Measurements from ENCODE around the gene PLS1. TPM values are rescaled to one million over a fixed set of nuclear protein-coding genes. Genes with fewer than 3 reads are reported as not detected.

Gene PLS1
- total and polyA plus RNA-seq, 2 donors from 2014 or later, result 10.7 to 51.4 TPM

GRCh38 chr3:142732066-142732465 is 135.9 kb downstream of the PLS1 start:
- TF ChIP-seq CTCF (IDR thresholded peaks at IDR 0.05; ENCODE audit: borderline replicate concordance, extremely low read depth, insufficient read depth), result no peak
- DNase-seq (no peak), FAIRE-seq (no peak)
- no peaks in the 10 kb centered on the region for H3K9me3 ChIP-seq (ENCODE audit: control insufficient read depth in 2 of 3, insufficient read depth in 1 of 3, low read length in 3 of 3)
- no peaks in the 10 kb centered on the region for H3K36me3 ChIP-seq (ENCODE audit: control insufficient read depth in 2 of 3, insufficient read depth in 3 of 3, low read length in 3 of 3)
- no peaks in the 10 kb centered on the region for H3K4me1 ChIP-seq (ENCODE audit: control insufficient read depth in 2 of 3, insufficient read depth in 2 of 3, low read depth in 1 of 3, low read length in 3 of 3)
- intact Hi-C loops (cut with DNase I), result no loop called here
- H3K27ac ChIP-seq (ENCODE audit: low read depth in 2 of 2, low read length in 2 of 2), result no peak overlapping the region
- H3K27me3 ChIP-seq (ENCODE audit: control insufficient read depth, insufficient read depth, low read length), result no peaks in the 10 kb centered on the region
- no peak overlapping the region for H3K4me3 ChIP-seq (ENCODE audit: low read length in 3 of 3)
- H3K9ac ChIP-seq (ENCODE audit: low read length in 3 of 3), result no peak overlapping the region

GRCh38 chr3:142734834-142735233 is 138.6 kb downstream of the PLS1 start:
- Histone ChIP-seq H3K9me3 (ENCODE audit: control insufficient read depth in 2 of 3, insufficient read depth in 1 of 3, low read length in 3 of 3) (no peaks in the 10 kb centered on the region), H3K4me3 (ENCODE audit: low read length in 3 of 3) (no peak overlapping the region), H3K36me3 (ENCODE audit: control insufficient read depth in 2 of 3, insufficient read depth in 3 of 3, low read length in 3 of 3) (no peaks in the 10 kb centered on the region), H3K27me3 (ENCODE audit: control insufficient read depth, insufficient read depth, low read length) (no peaks in the 10 kb centered on the region), H3K9ac (ENCODE audit: low read length in 3 of 3) (no peak overlapping the region), H3K4me1 (ENCODE audit: control insufficient read depth in 2 of 3, insufficient read depth in 2 of 3, low read depth in 1 of 3, low read length in 3 of 3) (no peaks in the 10 kb centered on the region), H3K27ac (ENCODE audit: low read depth in 2 of 2, low read length in 2 of 2) (no peak overlapping the region)
- intact Hi-C loops (cut with DNase I), result no loop called here
- no peak for FAIRE-seq
- no peak for DNase-seq
- no peak for TF ChIP-seq CTCF (IDR thresholded peaks at IDR 0.05; ENCODE audit: borderline replicate concordance, extremely low read depth, insufficient read depth)

GRCh38 chr3:142735462-142735861 is 139.3 kb downstream of the PLS1 start:
- Histone ChIP-seq H3K9me3 (ENCODE audit: control insufficient read depth in 2 of 3, insufficient read depth in 1 of 3, low read length in 3 of 3) (no peaks in the 10 kb centered on the region), H3K4me3 (ENCODE audit: low read length in 3 of 3) (no peak overlapping the region), H3K4me1 (ENCODE audit: control insufficient read depth in 2 of 3, insufficient read depth in 2 of 3, low read depth in 1 of 3, low read length in 3 of 3) (no peaks in the 10 kb centered on the region), H3K27ac (ENCODE audit: low read depth in 2 of 2, low read length in 2 of 2) (no peak overlapping the region), H3K27me3 (ENCODE audit: control insufficient read depth, insufficient read depth, low read length) (no peaks in the 10 kb centered on the region), H3K9ac (ENCODE audit: low read length in 3 of 3) (no peak overlapping the region), H3K36me3 (ENCODE audit: control insufficient read depth in 2 of 3, insufficient read depth in 3 of 3, low read length in 3 of 3) (no peaks in the 10 kb centered on the region)
- DNase-seq (no peak), FAIRE-seq (no peak)
- intact Hi-C loops (cut with DNase I), result no loop called here
- TF ChIP-seq CTCF (IDR thresholded peaks at IDR 0.05; ENCODE audit: borderline replicate concordance, extremely low read depth, insufficient read depth), result no peak

- no peaks in the 10 kb centered on the region for H3K9me3 ChIP-seq (ENCODE audit: control insufficient read depth in 2 of 3, insufficient read depth in 1 of 3, low read length in 3 of 3)
- no peak overlapping the region for H3K4me3 ChIP-seq (ENCODE audit: low read length in 3 of 3)
- no peak for DNase-seq
- intact Hi-C loops (cut with DNase I), result no loop called here
- no peaks in the 10 kb centered on the region for H3K27me3 ChIP-seq (ENCODE audit: control insufficient read depth, insufficient read depth, low read length)
- no peak overlapping the region for H3K9ac ChIP-seq (ENCODE audit: low read length in 3 of 3)
- no peak for FAIRE-seq
- H3K4me1 ChIP-seq (ENCODE audit: control insufficient read depth in 2 of 3, insufficient read depth in 2 of 3, low read depth in 1 of 3, low read length in 3 of 3), result no peaks in the 10 kb centered on the region
- no peak overlapping the region for H3K27ac ChIP-seq (ENCODE audit: low read depth in 2 of 2, low read length in 2 of 2)
- H3K36me3 ChIP-seq (ENCODE audit: control insufficient read depth in 2 of 3, insufficient read depth in 3 of 3, low read length in 3 of 3), result no peaks in the 10 kb centered on the region
- no peak for TF ChIP-seq CTCF (IDR thresholded peaks at IDR 0.05; ENCODE audit: borderline replicate concordance, extremely low read depth, insufficient read depth)
These were observed 142.2 kb downstream of the PLS1 start for GRCh38 chr3:142738396-142738795.
